Cardiac fibroblast (primary cell): ENCODE results near the gene TLR1.

Source experiments
- DNase-seq, 2 donors: peaks; one replicate each; pipeline versions ENCODE4 v3.0.0 to v3.0.0-alpha.2; 2010; ENCODE audit warnings: low read depth in 2 of 2
- H3K4me3 ChIP-seq, 2 donors: replicated peaks in 1 of 2; 1 replicate in 1 of 2; 2 replicates in 1 of 2; pipeline ENCODE4 v1.5.1; 2011; ENCODE audit warnings: low read depth in 2 of 2, low read length in 2 of 2, mild to moderate bottlenecking in 2 of 2, moderate library complexity in 1 of 2
- TF ChIP-seq, protein P1 (sequence below): IDR thresholded peaks from one replicate; pipeline ENCODE4 v1.5.1; 2011; ENCODE audit warnings: low read depth, mild to moderate bottlenecking, low read length, inconsistent platforms

Gene TLR1, protein sequence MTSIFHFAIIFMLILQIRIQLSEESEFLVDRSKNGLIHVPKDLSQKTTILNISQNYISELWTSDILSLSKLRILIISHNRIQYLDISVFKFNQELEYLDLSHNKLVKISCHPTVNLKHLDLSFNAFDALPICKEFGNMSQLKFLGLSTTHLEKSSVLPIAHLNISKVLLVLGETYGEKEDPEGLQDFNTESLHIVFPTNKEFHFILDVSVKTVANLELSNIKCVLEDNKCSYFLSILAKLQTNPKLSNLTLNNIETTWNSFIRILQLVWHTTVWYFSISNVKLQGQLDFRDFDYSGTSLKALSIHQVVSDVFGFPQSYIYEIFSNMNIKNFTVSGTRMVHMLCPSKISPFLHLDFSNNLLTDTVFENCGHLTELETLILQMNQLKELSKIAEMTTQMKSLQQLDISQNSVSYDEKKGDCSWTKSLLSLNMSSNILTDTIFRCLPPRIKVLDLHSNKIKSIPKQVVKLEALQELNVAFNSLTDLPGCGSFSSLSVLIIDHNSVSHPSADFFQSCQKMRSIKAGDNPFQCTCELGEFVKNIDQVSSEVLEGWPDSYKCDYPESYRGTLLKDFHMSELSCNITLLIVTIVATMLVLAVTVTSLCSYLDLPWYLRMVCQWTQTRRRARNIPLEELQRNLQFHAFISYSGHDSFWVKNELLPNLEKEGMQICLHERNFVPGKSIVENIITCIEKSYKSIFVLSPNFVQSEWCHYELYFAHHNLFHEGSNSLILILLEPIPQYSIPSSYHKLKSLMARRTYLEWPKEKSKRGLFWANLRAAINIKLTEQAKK

DNA sequence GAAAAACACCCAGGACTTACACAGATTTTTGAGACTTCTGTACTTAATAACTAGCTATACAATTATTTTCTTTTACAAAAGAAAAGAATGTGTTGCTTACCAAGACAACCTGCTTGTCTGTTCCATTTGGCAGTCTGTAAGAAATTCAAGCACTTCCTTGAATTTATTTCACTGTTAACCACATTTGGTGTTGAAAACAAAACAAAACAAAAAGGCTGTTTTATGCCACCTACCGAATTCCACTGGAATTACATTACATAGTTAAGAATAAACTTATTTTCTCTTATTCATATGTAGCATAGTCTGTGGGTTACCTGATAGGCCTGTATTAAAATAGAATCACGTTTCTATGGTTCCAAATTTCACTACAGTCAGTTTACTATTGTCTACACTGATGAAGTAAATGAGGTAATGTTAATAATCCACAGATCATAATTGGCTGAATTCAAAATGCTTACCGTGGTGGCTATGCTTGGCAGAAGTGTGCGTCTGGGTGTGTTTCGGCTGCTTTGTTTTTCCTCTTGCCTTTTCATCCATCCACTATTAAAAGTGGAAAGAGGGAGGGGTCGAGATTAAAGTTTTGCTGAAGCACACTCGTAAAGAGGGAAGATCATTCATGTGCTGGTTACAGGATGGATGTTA is at the start of gene TLR1:
TSS of gene TLR1 (minus strand) at position 138 of the 642 bp plus-strand sequence. CDS start 5,960 bp downstream, outside the sequence.
- H3K4me3 ChIP-seq, result peak within 1 kb of the TSS; percentile 6 to 32
- TF ChIP-seq, protein P1, sequence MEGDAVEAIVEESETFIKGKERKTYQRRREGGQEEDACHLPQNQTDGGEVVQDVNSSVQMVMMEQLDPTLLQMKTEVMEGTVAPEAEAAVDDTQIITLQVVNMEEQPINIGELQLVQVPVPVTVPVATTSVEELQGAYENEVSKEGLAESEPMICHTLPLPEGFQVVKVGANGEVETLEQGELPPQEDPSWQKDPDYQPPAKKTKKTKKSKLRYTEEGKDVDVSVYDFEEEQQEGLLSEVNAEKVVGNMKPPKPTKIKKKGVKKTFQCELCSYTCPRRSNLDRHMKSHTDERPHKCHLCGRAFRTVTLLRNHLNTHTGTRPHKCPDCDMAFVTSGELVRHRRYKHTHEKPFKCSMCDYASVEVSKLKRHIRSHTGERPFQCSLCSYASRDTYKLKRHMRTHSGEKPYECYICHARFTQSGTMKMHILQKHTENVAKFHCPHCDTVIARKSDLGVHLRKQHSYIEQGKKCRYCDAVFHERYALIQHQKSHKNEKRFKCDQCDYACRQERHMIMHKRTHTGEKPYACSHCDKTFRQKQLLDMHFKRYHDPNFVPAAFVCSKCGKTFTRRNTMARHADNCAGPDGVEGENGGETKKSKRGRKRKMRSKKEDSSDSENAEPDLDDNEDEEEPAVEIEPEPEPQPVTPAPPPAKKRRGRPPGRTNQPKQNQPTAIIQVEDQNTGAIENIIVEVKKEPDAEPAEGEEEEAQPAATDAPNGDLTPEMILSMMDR, result peak; percentile 45
- peak; percentile 81 to 83 for DNase-seq

DNA sequence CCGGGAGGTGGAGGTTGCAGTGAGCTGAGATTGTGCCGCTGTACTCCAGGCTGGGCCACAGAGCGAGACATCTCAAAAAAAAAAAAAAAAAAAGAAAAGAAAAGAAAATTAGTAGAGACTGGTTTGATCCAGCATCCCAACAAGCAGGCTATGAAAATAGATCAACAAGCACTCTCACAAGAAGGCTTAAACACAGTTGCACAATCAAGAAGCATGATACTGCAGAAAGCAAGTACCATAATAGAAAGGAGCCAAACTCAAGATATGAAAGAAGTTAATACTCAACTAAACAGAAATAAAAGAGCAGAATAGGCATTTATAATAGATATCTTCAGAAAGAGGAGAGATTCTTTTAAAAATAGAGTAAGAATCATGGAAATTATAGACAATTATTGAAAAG is 41.4 kb upstream of the TLR1 start:
- TF ChIP-seq, protein P1, result no peak
- peak; percentile 5 to 26 for DNase-seq
- no peak overlapping the region for H3K4me3 ChIP-seq

DNA sequence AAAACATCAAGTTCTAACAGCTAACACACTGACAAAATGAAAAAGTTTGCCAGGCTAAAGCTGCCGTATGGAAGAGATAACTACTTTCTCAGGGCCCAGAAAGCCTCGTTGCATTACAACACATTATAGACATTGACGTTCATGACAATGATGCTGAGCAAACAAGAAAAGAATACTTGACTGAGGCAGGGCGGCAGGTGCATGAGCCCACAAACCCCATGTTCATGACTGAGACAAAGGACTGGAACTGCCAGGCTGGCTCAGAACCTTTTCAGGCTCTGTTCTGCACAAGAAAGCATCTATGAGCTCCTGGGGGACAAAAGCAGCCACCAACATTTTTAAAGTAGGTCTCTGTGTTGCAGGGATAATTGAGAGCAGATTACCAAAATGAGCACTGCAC is 38.4 kb upstream of the TLR1 start:
- DNase-seq, result no peak
- TF ChIP-seq, protein P1, result no peak
- H3K4me3 ChIP-seq, result no peak overlapping the region

DNA sequence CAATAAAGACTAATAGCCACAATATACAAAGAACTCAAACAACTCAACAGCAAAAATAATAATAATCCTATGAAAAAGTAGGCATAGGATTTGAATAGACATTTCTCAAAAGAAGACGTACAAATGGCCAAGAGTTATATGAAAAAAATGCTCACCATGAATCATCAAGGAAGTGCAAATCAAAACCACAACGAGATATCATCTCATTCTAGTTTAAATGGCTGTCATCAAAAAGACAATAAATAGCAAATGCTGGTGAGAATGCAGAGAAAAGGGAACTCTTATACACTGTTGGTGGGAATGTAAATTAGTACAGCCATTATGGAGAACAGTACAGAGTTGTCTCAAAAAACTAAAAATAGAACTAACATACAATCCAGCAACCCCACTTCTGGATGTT is 33.3 kb upstream of the TLR1 start:
- no peak overlapping the region for H3K4me3 ChIP-seq
- TF ChIP-seq, protein P1, result no peak
- peak; percentile 60 for DNase-seq

DNA sequence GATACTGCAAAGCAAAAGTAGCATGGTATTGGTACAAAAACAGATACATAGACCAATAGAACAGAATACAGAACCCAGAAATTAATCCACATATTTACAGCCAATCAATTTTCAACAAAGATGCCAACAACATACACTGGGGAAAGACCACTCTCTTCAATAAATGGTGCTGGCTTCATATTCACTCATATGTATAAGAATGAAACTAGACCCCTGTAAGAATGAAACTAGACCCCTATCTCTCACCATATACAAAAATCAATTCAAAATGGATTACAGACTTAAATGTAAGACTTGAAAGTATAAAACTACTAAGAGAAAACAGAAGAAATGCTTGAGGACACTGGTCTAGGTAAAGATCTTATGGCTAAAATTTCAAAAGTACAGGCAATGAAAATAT is 32.7 kb upstream of the TLR1 start:
- no peak for DNase-seq
- no peak overlapping the region for H3K4me3 ChIP-seq
- TF ChIP-seq, protein P1, result no peak

DNA sequence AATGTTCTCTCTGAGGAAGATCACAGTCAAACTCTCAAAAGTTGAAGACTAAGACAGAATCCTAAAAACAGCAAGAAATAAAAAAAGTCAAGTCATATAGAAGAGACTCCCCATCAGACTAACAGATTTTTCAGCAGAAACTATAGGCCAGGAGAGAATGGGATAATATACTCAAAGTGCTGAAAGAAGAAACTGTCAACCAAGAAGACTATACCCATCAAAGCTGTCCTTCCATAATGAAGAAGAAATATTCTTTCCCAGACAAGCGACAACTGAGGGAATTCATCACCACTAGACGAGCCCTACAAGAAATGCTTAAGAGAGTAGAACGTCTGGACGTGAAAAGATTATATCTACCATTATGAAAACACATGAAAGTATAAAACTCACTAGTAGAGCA is 30.0 kb upstream of the TLR1 start:
- DNase-seq, result no peak
- TF ChIP-seq, protein P1, result no peak
- no peak overlapping the region for H3K4me3 ChIP-seq
